Ecto neural progenitor cell (in vitro differentiated cells): ENCODE measurements around the gene FSTL4.

ENCODE experiments used
- DNase-seq: peaks from one replicate; pipeline ENCODE4 v3.0.0-alpha.2; 2018; ENCODE audit warnings: low spot score

FSTL4 gene

DNA sequence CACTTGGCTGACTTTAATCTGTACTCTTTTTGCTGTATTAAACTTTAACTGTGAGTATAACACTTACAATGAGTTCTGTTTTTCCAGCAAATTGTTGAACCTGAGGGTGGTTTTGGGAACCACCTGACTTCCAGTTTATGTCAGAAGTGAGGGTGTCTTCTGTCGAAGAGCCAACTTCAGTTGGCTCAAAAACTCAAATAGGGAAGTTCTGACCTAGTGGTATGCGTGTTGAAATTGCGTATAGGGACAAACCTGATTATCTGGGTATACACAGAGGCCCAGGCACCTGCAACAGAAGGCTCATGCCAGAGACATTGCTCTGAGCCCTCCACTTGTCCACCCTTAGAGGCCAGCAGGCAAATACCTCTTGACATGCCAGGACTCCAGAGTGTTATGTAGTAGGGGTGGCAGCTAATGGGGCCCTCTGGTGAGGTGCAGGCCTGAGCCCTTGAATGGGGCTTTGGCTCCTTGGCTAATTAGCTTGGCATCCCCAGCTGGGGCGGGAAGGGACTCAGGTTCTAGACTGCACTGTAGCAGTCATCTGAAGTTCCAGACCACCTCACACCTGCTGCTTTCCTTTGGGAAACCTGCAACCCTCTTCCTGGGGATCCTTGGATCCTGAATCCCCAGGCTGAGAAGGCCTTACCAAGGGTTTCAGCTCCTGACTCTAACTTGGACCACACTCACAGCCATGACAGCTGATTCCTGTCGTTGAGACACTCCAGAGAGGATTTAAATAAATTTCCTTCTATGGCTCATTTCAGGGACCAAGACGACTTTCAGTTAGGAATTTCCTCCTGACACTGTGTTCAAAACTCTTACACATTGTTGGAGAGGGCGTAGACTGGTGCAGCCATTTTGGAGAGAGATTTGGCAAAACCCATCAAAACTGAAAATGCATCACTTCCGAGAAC is 370.9 kb downstream of the FSTL4 start:
- no peak for DNase-seq

DNA sequence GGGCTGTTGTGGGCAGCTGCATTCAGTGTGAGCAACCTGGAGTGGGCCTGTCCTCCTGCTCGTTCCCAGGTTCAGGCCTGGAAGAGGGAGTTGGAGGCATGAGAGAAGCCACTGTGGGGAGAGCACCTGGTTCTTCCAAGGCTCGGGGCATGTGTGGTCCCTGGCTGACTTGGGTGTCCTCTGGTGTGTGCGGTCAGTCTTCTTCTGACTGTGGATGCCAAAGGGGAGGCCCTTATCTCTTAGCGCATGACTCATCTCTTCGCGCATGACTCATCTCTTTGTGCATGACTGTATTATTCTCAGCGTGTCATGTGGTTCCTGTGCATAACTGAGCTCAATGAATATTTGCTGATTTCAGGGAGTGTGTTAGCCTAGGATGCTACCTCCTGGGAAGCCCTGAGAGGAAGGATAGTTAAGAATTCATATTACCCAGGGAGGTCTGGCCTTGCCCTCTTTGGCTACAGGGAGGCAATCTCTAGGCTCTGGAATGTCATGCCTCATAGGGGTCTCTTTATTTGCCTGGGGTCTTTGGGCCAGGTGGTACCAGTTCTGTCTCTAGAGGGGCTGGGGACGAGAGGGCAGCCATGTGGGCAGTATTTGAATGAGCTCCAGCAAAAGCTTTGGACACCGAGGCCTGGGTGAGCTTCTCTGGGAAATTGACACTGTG is 371.8 kb downstream of the FSTL4 start:
- no peak for DNase-seq

DNA sequence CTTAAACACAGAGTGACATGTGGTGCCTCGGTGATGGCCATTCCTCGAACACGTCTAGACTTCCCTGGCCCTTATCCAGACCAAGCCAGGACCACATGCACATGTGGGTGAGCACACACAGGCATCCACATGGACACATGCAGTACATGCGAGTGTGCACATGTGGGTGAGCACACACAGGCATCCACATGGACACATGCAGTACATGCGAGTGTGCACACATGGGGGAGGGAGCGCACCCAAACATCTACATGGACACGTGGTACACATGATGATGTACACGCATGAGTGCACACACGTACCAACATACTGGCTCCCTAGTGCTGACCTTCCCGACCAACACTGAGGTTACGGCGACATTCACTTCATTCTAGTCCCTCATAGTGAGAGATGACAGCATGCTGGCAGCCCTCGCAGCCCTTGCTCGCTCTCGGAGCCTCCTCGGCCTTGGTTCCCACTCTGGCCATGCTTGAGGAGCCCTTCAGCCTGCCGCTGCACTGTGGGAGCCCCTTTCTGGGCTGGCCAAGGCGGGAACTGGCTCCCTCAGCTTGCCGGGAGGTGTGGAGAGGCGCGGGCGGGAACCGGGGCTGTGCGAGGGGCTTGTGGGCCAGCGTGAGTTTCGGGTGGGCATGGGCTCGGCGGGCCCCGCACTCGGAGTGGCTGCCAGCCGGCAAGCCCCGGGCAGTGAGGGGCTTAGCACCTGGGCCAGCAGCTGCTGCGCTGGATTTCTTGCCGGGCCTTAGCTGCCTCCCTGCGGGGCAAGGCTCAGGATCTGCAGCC is 373.7 kb downstream of the FSTL4 start:
- DNase-seq: no peak

DNA sequence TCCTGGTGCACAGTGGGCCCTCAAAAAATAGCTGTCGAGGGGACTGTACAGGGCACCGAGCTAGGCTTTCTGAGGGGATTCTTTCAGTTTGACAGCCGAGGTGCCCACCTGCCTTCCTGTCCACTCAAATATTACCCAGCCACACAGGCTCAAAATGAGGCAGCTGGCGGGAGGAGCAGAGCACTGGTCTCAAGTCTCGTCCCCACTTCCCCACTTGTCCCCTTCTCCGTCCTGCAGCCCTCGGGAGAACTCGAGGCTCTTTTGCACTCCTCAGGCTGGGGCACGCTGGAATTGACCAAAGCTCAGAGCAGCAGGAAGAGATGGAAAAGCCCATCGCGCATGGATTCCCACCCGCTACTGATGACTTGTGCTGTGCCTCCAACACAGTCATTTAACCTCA is 375.4 kb downstream of the FSTL4 start:
- no peak for DNase-seq

DNA sequence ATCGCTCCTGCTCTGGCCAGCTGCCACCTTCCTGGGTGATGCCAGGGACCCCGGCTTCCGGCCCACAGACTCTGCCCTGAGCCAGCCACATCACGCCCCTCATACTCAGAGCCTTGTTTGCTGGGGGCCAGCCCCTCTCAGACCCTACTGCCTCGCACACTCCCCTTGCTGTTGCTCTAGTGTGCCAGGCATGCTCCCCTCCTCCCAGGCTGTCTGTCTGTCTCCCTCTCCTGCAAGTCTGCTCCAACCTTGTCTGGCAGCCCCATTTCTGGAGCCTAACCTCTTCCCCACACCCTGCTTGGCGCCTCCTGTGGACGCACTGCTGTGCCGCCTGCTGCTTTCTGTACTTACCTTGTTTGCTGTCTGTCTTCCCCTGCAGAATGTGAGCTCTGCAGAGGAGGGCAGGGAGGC is 375.8 kb downstream of the FSTL4 start:
- DNase-seq: no peak

DNA sequence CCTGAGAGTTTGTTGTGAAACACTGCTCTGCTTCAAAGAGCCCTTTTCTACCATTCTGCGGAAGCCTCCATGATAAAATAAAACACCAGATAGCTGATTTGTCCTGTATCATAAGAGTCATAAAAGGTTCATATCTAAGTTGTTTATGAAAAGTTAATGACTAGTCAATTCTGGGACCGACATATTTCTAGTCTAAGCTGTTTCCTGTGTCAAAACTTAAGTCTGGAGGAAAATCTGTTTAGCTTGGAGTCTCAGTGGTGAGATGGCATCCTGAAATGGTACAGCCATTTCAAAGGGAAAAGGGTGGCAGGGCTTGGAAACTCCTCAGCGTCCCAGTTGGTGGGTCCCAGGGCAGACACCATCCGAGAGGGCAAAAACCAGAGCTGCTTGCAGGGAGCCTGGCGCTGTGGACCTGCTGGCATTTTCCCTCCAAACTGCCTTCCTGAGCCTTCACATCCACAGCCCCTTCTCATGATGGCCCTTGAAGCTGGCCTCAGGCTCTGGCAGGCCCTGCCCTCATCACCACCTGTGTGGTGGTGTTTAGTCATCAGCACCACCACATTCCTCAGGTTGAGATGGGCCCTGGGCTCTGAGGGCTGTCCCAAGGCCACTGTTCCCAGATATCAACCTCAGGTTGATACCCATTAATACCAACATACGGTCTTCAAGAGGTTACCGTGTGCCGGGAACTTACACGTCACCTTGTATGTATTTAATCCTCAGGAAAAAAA is 376.5 kb downstream of the FSTL4 start:
- no peak for DNase-seq

DNA sequence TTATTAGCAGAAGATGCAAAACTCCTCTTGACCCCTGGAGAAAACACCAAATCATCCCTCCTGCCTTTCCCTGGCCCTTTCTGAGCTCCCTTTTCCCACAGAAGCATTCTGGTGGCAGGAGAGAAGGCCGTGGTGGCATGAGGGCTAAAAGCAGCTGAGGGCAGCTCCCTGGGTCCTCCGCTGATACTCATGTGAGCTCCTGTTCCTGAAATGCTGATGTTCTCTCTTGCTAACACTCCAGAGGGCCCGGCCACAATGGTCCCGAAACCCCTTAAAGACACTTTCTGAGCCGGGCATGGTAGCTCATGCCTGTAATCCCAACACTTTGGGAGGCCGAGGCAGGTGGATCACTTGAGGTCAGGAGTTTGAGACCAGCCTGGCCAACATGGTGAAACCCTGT is 377.4 kb downstream of the FSTL4 start:
- DNase-seq: no peak

DNA sequence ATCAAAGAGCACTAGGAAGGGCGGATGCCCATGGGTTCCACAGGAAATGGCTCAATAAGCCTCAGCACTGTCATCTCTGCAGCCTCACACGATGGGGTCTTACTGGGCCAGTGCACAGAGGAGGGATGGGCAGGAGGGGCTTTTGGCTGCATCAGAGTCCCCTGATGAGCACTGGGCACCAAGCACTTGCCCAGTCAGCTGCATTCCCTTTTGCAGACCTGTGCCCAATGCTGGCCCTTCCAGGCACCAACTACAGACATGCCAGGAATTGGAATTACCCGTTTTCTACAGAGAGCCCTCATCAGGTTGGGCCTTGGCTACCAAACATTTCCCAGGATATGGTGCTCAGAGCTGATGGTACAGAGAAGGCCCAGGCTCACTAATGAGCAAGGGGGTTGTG is 378.1 kb downstream of the FSTL4 start:
- no peak for DNase-seq

DNA sequence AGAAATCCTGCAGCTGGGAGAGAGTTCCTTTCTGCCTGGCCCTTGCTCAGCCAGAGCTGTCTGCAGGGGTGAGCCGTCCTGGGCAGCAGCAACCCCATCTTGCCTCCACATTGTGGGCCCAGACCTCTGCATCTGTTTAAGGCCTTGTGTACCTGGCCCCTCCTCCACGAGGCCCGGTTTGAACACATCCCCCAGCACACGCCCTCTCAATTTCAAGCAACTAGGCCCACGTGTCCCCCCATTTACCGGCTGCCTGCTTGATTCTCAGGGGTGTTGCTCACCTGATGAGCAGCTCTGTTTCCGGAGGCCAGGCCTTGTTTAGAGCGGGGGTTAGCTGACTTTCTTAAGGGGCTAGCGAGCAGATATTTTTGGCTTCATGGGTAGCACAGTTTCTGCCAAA is 378.7 kb downstream of the FSTL4 start:
- DNase-seq: no peak

DNA sequence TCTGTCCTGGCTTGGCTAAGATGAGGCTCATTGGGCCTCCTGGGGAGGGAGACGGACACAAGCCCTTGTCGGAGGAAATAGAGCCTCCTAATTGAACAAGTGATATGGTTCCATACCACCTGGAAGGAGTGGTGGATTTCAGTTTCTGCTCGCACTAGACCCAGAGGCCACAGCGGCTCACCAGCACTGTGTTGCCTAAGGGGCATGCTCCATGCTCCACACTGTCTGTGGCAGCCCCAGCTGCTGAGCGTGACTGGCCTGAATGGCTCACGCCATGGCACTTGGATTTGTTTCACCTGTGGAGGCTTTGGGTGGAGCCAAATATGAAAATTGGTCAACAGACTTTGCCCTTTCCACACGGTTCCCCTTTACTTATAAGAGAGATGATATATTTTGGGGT is 379.4 kb downstream of the FSTL4 start:
- no peak for DNase-seq

DNA sequence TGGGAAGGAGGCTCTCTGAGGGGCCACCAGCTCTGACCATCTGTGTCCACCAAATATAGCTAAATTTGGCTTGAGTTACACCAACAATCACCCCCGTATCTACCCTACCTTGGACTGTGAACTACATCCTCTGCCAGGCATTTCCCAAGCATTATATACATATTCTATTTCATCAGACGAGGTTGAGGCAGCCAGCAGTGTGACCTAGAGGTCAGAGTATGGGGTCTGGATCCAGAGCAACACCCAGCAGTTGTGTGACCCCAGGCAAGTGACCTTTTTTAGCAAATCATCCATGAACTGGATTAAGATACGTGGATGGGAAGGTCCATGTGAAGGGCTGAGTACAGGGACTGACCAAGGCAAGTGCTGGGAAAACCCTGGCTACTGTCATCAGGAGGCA is 379.9 kb downstream of the FSTL4 start:
- DNase-seq: no peak

DNA sequence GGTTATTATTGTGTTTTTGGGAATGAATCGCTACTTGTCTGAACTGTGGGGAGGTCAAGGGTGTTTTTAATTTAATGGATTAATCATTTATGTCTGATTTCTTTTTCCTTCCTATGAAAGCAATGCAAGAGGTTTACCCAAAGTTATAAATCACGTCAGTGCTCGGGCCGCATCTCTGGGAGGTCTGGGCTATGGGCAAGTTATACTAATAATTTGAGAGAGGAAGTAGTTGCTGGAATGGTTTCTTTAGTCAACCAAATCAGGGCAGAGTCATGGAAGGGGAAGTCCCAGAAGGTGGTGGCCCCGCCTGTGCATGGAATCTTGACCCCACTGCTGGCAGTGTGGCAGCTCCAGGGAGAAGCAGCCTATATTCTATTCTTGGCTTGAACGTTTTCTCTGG is 380.3 kb downstream of the FSTL4 start:
- DNase-seq: no peak

DNA sequence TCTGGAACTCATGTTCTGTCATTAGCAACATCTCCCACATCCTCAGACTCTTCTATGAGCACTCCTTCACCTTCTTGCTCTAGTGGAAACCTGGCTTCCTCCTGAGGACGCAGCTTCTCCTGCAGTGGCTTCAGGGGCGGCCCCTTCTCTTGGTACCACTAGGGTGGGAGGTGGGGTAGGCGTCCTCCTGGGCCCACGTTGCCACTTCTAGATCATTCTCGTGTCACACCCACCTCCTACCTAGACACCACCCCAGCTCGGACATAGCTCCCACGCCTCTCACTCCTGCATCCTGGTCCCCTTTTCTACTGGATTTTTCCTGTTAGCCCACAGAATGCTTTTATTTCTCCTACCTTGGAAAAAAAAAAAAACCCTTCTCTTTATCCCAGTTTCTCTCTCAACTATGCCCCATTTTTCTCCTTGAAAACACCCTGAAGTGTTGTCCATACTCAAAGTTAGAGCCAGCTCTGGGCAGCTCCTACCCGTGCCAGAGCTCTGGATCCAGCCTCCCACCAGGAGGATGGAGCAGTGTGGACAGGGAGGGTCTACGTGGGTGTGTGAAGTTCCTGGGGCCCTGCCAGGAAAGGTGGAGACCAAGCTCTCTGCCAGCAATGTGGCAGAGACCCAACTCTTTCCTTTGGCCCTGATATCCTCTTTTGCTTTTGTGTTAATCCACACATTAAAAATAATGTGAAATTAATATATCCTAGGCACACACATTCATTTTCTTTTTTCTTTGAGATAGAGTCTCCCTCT is 381.3 kb downstream of the FSTL4 start:
- no peak for DNase-seq

DNA sequence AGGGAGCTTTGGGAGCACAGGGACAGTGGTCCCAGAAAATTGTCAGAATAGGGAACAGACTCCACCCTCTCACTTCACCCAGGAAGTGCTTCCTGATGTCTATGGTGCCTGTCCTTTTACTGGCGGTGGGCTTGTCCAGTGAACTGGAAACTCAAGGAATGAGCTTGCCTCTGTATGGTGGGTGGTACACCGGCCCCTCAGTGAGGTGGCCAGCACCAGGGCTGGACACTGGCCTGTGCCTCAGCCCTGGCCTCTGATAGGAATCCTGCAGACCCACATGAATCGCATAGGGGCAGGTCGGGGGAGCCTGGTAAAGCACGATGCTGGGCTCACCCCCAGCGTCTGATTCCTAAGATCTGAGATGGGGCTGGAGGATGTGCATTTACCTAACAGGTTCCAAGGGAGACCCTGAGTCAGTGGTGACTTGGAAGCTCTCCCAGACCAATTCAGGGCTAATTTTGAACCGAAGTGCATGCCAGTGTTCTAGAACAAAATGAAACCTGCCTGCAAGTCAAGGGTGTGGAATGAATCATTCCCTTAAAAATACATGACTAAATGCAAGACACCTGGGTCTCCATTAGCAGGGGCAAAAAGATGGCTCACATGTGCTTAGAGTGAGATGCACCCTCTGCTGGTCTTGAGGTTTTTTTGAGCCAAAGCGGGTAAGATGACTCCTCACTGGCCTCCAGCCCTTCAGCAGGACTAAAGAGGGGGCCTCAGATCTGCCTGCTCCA is 382.2 kb downstream of the FSTL4 start:
- DNase-seq: no peak

DNA sequence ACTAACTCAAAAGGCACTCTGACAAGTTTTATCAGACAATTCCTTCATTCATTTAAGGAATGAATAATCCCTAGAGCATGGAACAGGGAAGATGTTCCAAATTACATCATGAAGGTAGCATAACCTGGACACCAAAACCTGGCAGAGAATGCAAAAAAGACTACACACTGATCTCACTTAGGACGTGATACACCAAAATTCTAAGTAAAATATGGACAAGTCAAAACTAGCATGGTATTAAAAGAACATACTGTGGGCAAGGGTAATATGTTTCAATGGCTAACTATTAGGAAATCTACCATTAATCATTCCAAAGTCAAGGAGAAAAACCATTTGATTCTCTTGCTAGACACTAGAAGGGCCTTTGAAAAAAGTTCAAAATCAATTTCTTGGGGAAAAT is 384.0 kb downstream of the FSTL4 start:
- DNase-seq: no peak

DNA sequence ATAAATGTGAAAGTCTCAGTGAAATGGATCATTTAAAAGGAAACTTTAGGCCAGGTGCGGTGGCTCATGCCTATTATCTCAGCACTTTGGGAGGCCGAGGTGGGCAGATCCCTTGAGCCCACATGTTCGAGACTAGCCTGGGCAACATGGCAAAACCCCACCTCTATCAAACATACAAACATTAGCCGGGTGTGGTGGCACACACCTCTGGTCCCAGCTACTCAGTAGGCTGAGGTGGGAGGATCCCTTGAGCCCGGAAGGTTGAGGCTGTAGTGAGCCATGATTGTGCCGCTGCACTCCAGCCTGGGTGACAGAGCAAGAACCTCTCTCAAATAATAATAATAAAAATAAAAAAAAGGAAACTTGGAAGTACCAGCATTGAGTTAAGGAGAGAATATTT is 384.4 kb downstream of the FSTL4 start:
- DNase-seq: no peak

DNA sequence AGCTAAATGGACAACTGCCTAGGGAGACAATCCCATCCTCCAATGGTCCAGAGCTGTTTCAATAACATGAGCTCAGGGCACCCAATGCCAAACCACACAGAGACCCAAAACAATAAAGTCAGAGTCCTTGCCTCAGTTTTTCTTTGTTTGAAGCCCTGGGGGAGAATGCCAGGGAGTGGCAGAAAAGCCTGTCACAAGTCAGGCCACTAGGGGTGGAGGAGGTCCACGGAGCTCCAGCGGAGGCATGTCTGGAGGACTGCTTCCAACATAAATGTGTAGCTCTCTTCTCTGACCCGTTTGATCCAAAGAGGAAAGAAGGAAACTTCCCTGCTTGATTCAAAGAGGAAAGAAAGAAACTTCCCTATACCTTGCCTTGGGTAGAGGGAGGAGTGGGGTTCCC is 385.3 kb downstream of the FSTL4 start:
- no peak for DNase-seq

DNA sequence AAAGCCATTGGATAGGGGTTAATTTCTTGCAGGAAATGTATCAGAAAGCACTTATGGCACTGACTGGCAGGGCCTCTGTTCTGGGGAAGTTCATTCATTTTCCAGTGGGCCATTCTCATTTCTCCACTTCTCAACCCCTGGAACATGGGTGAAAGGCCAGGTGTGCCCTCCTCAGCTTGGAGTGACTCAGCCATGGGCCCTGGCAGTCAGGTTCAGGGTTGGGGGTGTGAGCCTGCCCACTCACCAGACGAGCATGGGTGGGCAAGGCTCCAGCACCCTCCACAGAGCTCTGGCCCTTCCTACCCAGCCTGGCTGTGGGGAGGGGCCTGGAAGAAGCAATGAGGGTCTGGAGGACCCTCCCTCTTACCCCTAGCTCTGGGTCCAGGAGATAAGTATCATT is 386.2 kb downstream of the FSTL4 start:
- DNase-seq: no peak

DNA sequence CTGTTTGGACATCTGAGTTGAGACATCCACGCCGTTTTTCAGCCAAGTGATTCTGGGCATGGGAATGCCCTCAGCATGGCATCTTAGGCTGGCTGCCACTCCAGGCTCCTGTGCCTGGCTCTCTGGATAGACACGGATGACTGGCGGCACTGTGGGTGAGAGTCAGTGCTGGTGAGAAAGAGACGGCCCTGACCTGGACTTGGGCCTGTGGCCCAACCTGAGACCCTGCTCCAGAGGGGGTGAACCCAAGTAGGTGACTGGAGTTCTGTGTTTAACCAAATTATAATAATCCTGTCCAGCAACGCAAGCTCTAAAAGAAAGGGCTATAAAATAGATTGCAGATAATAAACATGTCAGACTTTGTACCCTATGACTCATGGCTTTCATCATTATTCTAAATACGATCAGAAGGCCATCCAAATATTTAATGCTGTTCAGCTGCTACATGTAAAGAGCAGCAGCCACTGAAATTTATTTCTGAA is 386.6 kb downstream of the FSTL4 start:
- no peak for DNase-seq

DNA sequence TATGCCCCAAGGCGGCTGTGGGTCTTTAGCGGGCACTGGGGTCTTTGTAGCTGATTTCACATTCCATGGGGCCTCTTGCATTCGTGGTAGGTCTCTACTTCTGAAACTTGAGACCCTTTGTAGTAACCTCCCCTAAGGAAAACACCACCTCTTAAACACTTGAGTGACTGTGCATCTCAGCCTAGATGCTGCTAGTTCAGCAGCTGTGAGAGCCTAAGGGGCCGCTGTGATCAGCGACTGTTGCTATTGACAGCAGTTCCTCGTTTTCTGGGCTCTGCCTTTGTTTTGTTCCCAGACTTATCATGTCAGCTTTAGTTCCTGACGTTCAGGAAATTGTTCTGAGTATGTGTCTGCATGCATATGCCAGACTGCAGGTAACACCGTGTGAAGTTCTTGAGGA is 389.4 kb downstream of the FSTL4 start:
- DNase-seq: no peak

DNA sequence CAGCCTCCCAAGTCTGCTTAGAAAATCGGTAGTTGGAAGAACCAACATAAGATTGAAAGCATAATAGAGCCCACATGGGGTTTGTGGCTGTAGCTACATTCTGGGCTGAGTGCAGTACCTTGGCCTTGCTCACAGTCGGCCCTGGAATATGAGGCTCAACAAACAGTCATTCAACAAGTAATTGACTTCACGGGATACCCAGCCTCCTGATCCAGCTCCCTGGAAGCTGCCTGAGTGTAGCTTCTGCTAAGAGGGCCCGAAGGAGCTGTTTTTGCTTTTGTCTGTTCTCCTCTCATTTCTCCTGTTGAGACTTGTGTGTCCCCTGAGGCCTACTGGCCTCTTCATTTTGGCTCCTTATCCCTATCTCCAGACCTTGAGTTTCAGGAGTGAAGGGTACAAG is 389.8 kb downstream of the FSTL4 start:
- DNase-seq: no peak
